Mucosa of stomach (tissue), 1 donor: ENCODE data around the gene TMEM119.

Source experiments
- H3K27me3 ChIP-seq: one replicate; pipeline ENCODE4 v1.7.0; 2013; ENCODE audit warnings: mild to moderate bottlenecking, low read length; ENCODE audit not compliant: control insufficient read depth, insufficient read depth
- H3K36me3 ChIP-seq: one replicate; pipeline ENCODE4 v1.7.0; 2013; ENCODE audit warnings: low read length; ENCODE audit not compliant: control insufficient read depth, insufficient read depth
- H3K4me1 ChIP-seq: one replicate; pipeline ENCODE4 v1.7.0; 2013; ENCODE audit warnings: mild to moderate bottlenecking, low read length; ENCODE audit not compliant: control insufficient read depth, insufficient read depth
- H3K4me3 ChIP-seq: one replicate; pipeline ENCODE4 v1.7.0; 2013; ENCODE audit warnings: low read length
- H3K9ac ChIP-seq: one replicate; pipeline ENCODE4 v1.7.0; 2013; ENCODE audit warnings: mild to moderate bottlenecking, low read length, moderate library complexity
- H3K9me3 ChIP-seq: one replicate; pipeline ENCODE4 v1.7.0; 2013; ENCODE audit warnings: mild to moderate bottlenecking, low read length, moderate library complexity; ENCODE audit not compliant: control insufficient read depth
- donor health status: Pancreatic carcinoma.

TMEM119 gene

GRCh38 chr12:108567406-108568337 is 30.2 kb downstream of the TMEM119 start:
- Histone ChIP-seq H3K27me3 (no peaks in the 10 kb centered on the region), H3K4me1 (peaks cover 15% of the 10 kb centered on the region), H3K9me3 (no peaks in the 10 kb centered on the region), H3K9ac (no peak overlapping the region), H3K36me3 (peaks cover 11% of the 10 kb centered on the region), H3K4me3 (no peak overlapping the region)

DNA sequence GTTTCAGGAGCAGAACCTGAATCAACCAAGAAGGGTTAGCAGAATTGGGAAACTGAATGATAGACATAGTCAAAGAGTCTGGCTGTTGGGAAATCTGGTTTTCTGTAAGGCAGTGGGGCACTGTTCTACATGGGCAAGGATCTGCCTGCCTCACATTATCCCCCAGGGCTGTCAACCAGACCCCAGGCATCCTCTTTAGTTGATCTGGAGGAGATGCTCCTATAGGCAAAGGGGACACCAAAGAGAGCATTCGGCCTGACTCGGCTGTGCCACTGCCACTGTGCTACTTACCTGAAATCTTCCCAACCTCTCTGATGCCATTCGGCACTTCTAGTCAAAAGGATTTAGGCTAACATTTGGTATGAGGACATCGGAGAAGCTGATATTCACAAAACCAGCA is 31.4 kb downstream of the TMEM119 start:
- Histone ChIP-seq H3K9me3 (no peaks in the 10 kb centered on the region), H3K9ac (no peak overlapping the region), H3K27me3 (no peaks in the 10 kb centered on the region), H3K4me3 (no peak overlapping the region), H3K36me3 (peaks cover 11% of the 10 kb centered on the region), H3K4me1 (peaks cover 20% of the 10 kb centered on the region)

GRCh38 chr12:108565976-108566375 is 31.9 kb downstream of the TMEM119 start:
- Histone ChIP-seq H3K36me3 (peaks cover 11% of the 10 kb centered on the region), H3K4me1 (peaks cover 20% of the 10 kb centered on the region), H3K4me3 (no peak overlapping the region), H3K9me3 (no peaks in the 10 kb centered on the region), H3K27me3 (no peaks in the 10 kb centered on the region), H3K9ac (no peak overlapping the region)

DNA sequence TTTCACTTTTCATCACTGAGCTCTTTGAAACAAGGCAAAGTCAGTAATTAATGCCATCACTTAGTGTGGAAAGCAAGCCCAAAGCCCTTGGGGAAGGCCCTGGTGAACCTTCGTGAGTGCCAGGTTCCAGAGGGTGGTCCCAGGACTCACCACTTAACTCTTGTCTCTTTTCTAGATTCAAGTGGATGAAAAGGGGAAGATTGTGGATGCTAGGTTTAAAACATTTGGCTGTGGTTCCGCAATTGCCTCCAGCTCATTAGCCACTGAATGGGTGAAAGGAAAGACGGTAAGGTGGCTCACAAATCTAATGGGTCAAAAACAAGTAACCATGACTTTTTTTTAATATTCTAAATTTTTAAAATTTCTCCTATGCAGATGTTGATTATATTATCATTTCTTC is 32.7 kb downstream of the TMEM119 start:
- H3K9ac ChIP-seq = no peak overlapping the region
- peaks cover 11% of the 10 kb centered on the region for H3K36me3 ChIP-seq
- H3K27me3 ChIP-seq = no peaks in the 10 kb centered on the region
- H3K9me3 ChIP-seq = no peaks in the 10 kb centered on the region
- no peak overlapping the region for H3K4me3 ChIP-seq
- H3K4me1 ChIP-seq = peaks cover 20% of the 10 kb centered on the region

- no peak overlapping the region for H3K4me3 ChIP-seq
- H3K27me3 ChIP-seq = no peaks in the 10 kb centered on the region
- no peaks in the 10 kb centered on the region for H3K9me3 ChIP-seq
- peaks cover 24% of the 10 kb centered on the region for H3K4me1 ChIP-seq
- no peak overlapping the region for H3K9ac ChIP-seq
- peaks cover 11% of the 10 kb centered on the region for H3K36me3 ChIP-seq
Observed at GRCh38 chr12:108564724-108565123, 33.2 kb downstream of the TMEM119 start.

GRCh38 chr12:108563804-108564151 is 34.1 kb downstream of the TMEM119 start:
- H3K9ac ChIP-seq = peak overlapping the region; percentile 88
- H3K4me1 ChIP-seq = peaks cover 26% of the 10 kb centered on the region
- peaks cover 11% of the 10 kb centered on the region for H3K36me3 ChIP-seq

GRCh38 chr12:108563136-108563803 is 34.6 kb downstream of the TMEM119 start:
- Histone ChIP-seq H3K4me1 (peaks cover 28% of the 10 kb centered on the region), H3K36me3 (peaks cover 11% of the 10 kb centered on the region), H3K9ac (peak overlapping the region; percentile 88), H3K27me3 (no peaks in the 10 kb centered on the region), H3K9me3 (no peaks in the 10 kb centered on the region), H3K4me3 (peak overlapping the region; percentile 78)

More at GRCh38 chr12:108563804-108564151, 34.1 kb downstream of the TMEM119 start:
- Histone ChIP-seq H3K4me3 (no peak overlapping the region), H3K27me3 (no peaks in the 10 kb centered on the region), H3K9me3 (no peaks in the 10 kb centered on the region)

DNA sequence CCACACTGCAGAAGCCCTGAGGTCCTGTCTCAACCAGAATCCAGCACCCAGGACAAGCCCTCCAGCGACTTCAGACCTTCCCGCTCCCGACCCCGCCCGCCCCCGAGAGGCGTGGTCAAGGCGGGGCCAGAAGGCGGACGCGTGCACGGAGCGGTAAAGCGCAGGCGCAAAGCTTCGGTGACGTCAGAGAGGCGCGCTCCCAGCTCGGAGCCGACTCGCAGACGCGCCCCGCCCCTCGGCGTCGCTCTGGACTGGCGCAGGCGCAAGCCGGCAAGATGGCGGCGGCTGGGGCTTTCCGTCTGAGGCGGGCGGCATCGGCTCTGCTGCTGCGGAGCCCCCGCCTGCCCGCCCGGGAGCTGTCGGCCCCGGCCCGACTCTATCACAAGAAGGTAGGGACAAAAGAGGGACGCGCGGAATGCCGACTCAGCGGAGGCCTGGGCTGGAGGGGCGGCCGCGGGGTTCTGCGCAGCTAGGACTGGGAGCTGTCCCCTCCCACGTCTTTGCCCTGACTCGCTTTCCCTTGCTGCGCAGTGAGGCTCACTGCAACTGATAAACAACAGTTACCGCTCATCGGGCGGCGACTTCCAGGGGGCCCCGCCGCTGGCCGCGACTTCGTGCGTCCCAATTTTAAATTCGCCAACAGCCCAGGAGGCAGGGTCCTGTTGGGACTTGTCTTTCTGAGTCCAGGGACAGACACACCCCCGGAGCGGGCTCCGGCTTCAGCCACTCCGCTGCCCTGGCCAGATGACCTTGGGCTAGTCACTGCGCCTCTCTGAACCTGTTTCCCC is 35.3 kb downstream of the TMEM119 start, which contains the start of gene ISCU:
Gene ISCU, plus strand, starts transcription at position 249 of the 788 bp plus-strand sequence. Its CDS starts 27 bp downstream, at position 276.
- Histone ChIP-seq H3K27me3 (no peaks in the 10 kb centered on the region), H3K9ac (peak within 1 kb of the TSS; percentile 94), H3K9me3 (no peaks in the 10 kb centered on the region), H3K36me3 (peaks cover 11% of the 10 kb centered on the region), H3K4me1 (peaks cover 31% of the 10 kb centered on the region), H3K4me3 (peak within 1 kb of the TSS; percentile 98)

- Histone ChIP-seq H3K9ac (peak overlapping the region; percentile 94), H3K9me3 (no peaks in the 10 kb centered on the region), H3K4me1 (peaks cover 31% of the 10 kb centered on the region), H3K4me3 (peak overlapping the region; percentile 98), H3K36me3 (peaks cover 11% of the 10 kb centered on the region), H3K27me3 (no peaks in the 10 kb centered on the region)
Observed at GRCh38 chr12:108561852-108562347, 36.0 kb downstream of the TMEM119 start.

- Histone ChIP-seq H3K9me3 (no peaks in the 10 kb centered on the region), H3K27me3 (no peaks in the 10 kb centered on the region), H3K4me1 (peaks cover 30% of the 10 kb centered on the region), H3K9ac (peak within 1 kb of the TSS; percentile 94), H3K4me3 (peak within 1 kb of the TSS; percentile 98), H3K36me3 (peaks cover 11% of the 10 kb centered on the region)
Observed at GRCh38 chr12:108560752-108561719, 36.8 kb downstream of the TMEM119 start, which contains the start of gene SART3. Gene SART3, minus strand, starts transcription at chr12:108561173. Its CDS starts 19 bp downstream, at chr12:108561154.

DNA sequence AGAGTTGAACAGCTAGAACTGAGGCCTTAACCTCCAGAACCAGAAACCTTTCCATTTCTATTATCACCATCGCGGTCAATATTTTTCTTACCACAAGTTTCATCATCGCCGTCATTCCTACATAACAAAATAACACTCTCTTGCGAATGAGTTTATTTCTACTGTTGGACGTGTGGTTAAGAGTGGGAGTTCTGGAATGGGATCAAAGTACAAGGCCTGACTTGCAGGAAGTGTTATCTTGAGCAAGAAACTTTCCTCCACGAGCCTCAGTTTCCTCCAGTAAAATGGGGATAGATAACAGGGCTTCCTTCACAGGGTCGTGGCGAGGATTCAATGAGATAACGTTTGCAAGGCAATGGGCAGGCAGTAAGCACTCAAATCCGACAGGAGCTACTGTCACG is 37.6 kb downstream of the TMEM119 start:
- peaks cover 11% of the 10 kb centered on the region for H3K36me3 ChIP-seq
- H3K9me3 ChIP-seq = no peaks in the 10 kb centered on the region
- peak overlapping the region; percentile 98 for H3K4me3 ChIP-seq
- H3K4me1 ChIP-seq = peaks cover 26% of the 10 kb centered on the region
- no peaks in the 10 kb centered on the region for H3K27me3 ChIP-seq
- H3K9ac ChIP-seq = peak overlapping the region; percentile 94
